Keratinocyte (primary cell): ENCODE data around the gene RRP12. TPM values are rescaled to one million over a fixed set of nuclear protein-coding genes. Genes with fewer than 3 reads are reported as not detected.

Experiments used
- DNase-seq: peaks from one replicate; pipeline ENCODE4 v3.0.0-alpha.2; 2011; ENCODE audit warnings: low read depth, missing footprints, low spot score
- FAIRE-seq: peaks from 2 replicates; lab custom pipeline; 2011; peaks lifted over from hg19 to GRCh38; lab: Jason Lieb, UNC
- H2AFZ ChIP-seq: 2 replicates; pipeline ENCODE4 v1.6.0; 2012; ENCODE audit warnings: low read length, control low read depth, inconsistent platforms; ENCODE audit not compliant: control insufficient read depth
- H3K27ac ChIP-seq: 2 replicates; pipeline ENCODE4 v1.5.1; 2011; ENCODE audit warnings: low read length; ENCODE audit not compliant: control insufficient read depth, insufficient read depth
- H3K27me3 ChIP-seq: 3 replicates; pipeline ENCODE4 v1.6.0; 2011; ENCODE audit warnings: low read length; ENCODE audit not compliant: control insufficient read depth, insufficient read depth; ENCODE audit errors: extremely low read depth
- H3K36me3 ChIP-seq, 2 experiments: 2 replicates in 1 of 2; 3 replicates in 1 of 2; pipeline ENCODE4 v1.5.1; 2011; ENCODE audit warnings: low read length in 2 of 2, mild to moderate bottlenecking in 1 of 2; ENCODE audit not compliant: control insufficient read depth in 2 of 2, insufficient read depth in 2 of 2; ENCODE audit errors: extremely low read depth in 1 of 2
- H3K4me1 ChIP-seq: 3 replicates; pipeline ENCODE4 v1.5.1; 2011; ENCODE audit warnings: low read length; ENCODE audit not compliant: control insufficient read depth, insufficient read depth; ENCODE audit errors: extremely low read depth
- H3K4me2 ChIP-seq: 3 replicates; pipeline ENCODE4 v1.6.0; 2011; ENCODE audit warnings: low read depth, low read length; ENCODE audit not compliant: control insufficient read depth, insufficient read depth; ENCODE audit errors: extremely low read depth
- H3K4me3 ChIP-seq, 3 experiments: fragments of 200-600 bp in 1 of 3; sonication (generic) in 1 of 3; 2 replicates in 2 of 3; 3 replicates in 1 of 3; pipeline ENCODE4 v1.5.1; 2011 to 2016; ENCODE audit warnings: low read length in 3 of 3, mild to moderate bottlenecking in 3 of 3, control low read depth in 2 of 3, inconsistent platforms in 1 of 3, low read depth in 1 of 3, mixed read lengths in 1 of 3, mixed run types in 1 of 3, moderate library complexity in 1 of 3; ENCODE audit not compliant: control insufficient read depth in 2 of 3, insufficient read depth in 2 of 3; ENCODE audit errors: extremely low read depth in 1 of 3
- H3K79me2 ChIP-seq: 2 replicates; pipeline ENCODE4 v1.6.0; 2012; ENCODE audit warnings: low read length; ENCODE audit not compliant: control insufficient read depth, insufficient read depth
- H3K9ac ChIP-seq: 3 replicates; pipeline ENCODE4 v1.6.0; 2011; ENCODE audit warnings: low read length; ENCODE audit not compliant: control insufficient read depth, insufficient read depth; ENCODE audit errors: extremely low read depth
- H3K9me1 ChIP-seq: 3 replicates; pipeline ENCODE4 v1.6.0; 2011; ENCODE audit warnings: low read length; ENCODE audit not compliant: control insufficient read depth, insufficient read depth; ENCODE audit errors: extremely low read depth
- H3K9me3 ChIP-seq: 2 replicates; pipeline ENCODE4 v1.5.1; 2012; ENCODE audit warnings: low read depth, low read length; ENCODE audit not compliant: control insufficient read depth
- H4K20me1 ChIP-seq: 3 replicates; pipeline ENCODE4 v1.6.0; 2011; ENCODE audit warnings: low read length; ENCODE audit not compliant: control insufficient read depth, insufficient read depth; ENCODE audit errors: extremely low read depth
- CTCF ChIP-seq, 3 experiments: IDR thresholded peaks in 1 of 3; conservative IDR thresholded peaks in 1 of 3; optimal IDR thresholded peaks in 1 of 3; 2 replicates in 2 of 3; 3 replicates in 1 of 3; pipeline versions ENCODE3 to v1.5.1; 2011; ENCODE audit warnings: low read length in 3 of 3, mild to moderate bottlenecking in 3 of 3, moderate library complexity in 2 of 3, control low read depth in 1 of 3, inconsistent platforms in 1 of 3; ENCODE audit not compliant: insufficient read depth in 2 of 3; ENCODE audit errors: extremely low read depth in 1 of 3
- EZH2 ChIP-seq: IDR thresholded peaks from one replicate; pipeline ENCODE4 v1.6.1; 2012; ENCODE audit warnings: inconsistent platforms, mild to moderate bottlenecking, low read length, moderate library complexity
- dilution Hi-C: fragments of 300-500 bp; cut with MboI; formaldehyde crosslinking; loops from one replicate; pipeline ENCODE4 v1.7.0; 2020; ENCODE audit warnings: low sequenced_read_pairs; ENCODE audit not compliant: extremely low pct_ligation_motif_present
- polyA plus RNA-seq, 5 experiments: library from polyadenylated mRNA; depleted of rRNA in 3 of 5; stranded (reverse) in 3 of 5; stranded (forward) in 1 of 5; unstranded in 1 of 5; fragments of >200 nt; gene quantifications; 1 replicate in 1 of 5; 2 replicates in 3 of 5; 3 replicates in 1 of 5; pipeline versions ENCODE4 v1.2.1 to v1.2.3, GENCODE V29; 2011 to 2012; ENCODE audit warnings: missing spikeins in 2 of 5, low read depth in 1 of 5, low replicate concordance in 1 of 5

RRP12 gene
- polyA plus RNA-seq, 1 donor (not counting 4 experiments of a cell fraction or from before 2014, with no cell fraction given) = 14.8 TPM

- TF ChIP-seq CTCF (optimal IDR thresholded peaks at IDR 0.05 in 1 of 3, IDR thresholded peaks at IDR 0.05 in 1 of 3, conservative IDR thresholded peaks at IDR 0.05 in 1 of 3; ENCODE audit: extremely low read depth in 1 of 3, insufficient read depth in 2 of 3, low read length in 3 of 3) (no peak), EZH2 (no peak)
- H3K36me3 ChIP-seq = peaks cover 20 to 32% of the 10 kb centered on the region in 2 experiments
- H3K9ac ChIP-seq = peak overlapping the region; percentile 94
- dilution Hi-C loops = no loop called here
- H3K79me2 ChIP-seq = peaks cover 55% of the 10 kb centered on the region
- DNase-seq (no peak), FAIRE-seq (peak; percentile 58)
- peaks cover 22% of the 10 kb centered on the region for H3K4me1 ChIP-seq
- H4K20me1 ChIP-seq = peaks cover 6% of the 10 kb centered on the region
- H2AFZ ChIP-seq = no peak overlapping the region
- H3K9me3 ChIP-seq = no peaks in the 10 kb centered on the region
- no peaks in the 10 kb centered on the region for H3K9me1 ChIP-seq
- peak overlapping the region; percentile 80 for H3K4me2 ChIP-seq
- H3K27ac ChIP-seq = peak overlapping the region; percentile 88
- H3K27me3 ChIP-seq = no peaks in the 10 kb centered on the region
- peak overlapping the region; percentile 74 to 97 (median 95) for H3K4me3 ChIP-seq
Observed at GRCh38 chr10:97427571-97428179, 26.5 kb upstream of the RRP12 start.

- Histone ChIP-seq H4K20me1 (peaks cover 6% of the 10 kb centered on the region), H3K9me3 (no peaks in the 10 kb centered on the region), H3K79me2 (peaks cover 55% of the 10 kb centered on the region), H3K4me1 (peaks cover 22% of the 10 kb centered on the region), H3K9me1 (no peaks in the 10 kb centered on the region), H3K27ac (peak overlapping the region; percentile 88), H2AFZ (no peak overlapping the region), H3K4me3 (peak overlapping the region; percentile 74 to 97 (median 95)), H3K36me3 (peaks cover 20 to 31% of the 10 kb centered on the region in 2 experiments), H3K4me2 (peak overlapping the region; percentile 80), H3K9ac (peak overlapping the region; percentile 94), H3K27me3 (no peaks in the 10 kb centered on the region)
- TF ChIP-seq EZH2 = no peak
- no peak for TF ChIP-seq CTCF (optimal IDR thresholded peaks at IDR 0.05 in 1 of 3, IDR thresholded peaks at IDR 0.05 in 1 of 3, conservative IDR thresholded peaks at IDR 0.05 in 1 of 3; ENCODE audit: extremely low read depth in 1 of 3, insufficient read depth in 2 of 3, low read length in 3 of 3)
- FAIRE-seq (no peak), DNase-seq (no peak)
- dilution Hi-C loops = no loop called here
Observed at GRCh38 chr10:97426776-97427570, 25.8 kb upstream of the RRP12 start.
